ENCODE results near the gene MYADML2. TPM values are rescaled to one million over a fixed set of nuclear protein-coding genes. Genes with fewer than 3 reads are reported as not detected.

Gene MYADML2
- total RNA-seq, 2 donors from 2014 or later = 0.27 TPM; not detected in 1

DNA sequence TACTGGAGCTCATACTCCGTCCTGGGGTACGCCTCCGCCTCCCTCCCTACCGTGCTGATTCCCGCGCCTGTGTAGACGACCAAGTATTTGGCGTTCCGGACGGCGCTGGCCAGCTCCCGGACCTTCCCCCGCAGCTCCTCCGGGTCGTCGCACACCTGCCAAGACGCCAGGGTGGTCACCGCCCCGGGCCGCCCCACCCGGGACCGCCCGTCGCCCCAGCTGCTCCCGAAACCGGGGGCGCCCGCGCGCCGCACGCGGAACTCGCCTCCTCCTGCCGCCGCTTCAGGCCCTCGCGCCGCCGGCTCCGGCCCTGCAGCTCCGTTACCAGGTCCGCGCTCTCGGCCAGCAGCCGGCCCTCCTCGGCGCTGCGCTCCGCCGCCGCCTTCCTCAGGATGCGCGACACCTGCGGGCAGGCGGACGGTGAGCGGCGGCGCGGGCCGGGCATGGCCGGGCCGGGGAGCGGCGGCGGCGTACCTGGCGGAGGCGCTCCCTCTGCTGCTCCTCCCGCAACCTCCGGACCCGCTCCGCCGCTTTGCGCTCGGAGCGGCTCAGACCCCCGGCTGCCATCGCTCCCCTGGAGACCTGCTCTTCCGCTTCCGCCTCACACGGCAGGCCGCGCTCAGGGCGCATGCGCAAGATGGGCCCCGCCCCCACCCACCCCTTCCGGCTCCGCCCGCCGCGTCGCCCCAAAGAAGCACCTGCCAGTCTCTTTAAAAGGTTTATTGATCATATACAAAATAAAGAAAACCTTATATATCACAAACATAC, 29.3 kb downstream of the MYADML2 start, which contains the start of gene SIRT7:
Gene SIRT7 (minus strand): TSS at position 612 of the 768 bp plus-strand sequence. CDS start 45 bp downstream, at position 567.
- Histone ChIP-seq H3K27ac (peak within 1 kb of the TSS; percentile 88), H3K27me3 (no peaks in the 10 kb centered on the region), H3K4me1 (peaks cover 20% of the 10 kb centered on the region), H3K9ac (ENCODE audit: low read depth in 2 of 2, low read length in 2 of 2) (peak within 1 kb of the TSS; percentile 79 to 90), H3K9me3 (no peaks in the 10 kb centered on the region), H3K4me3 (peak within 1 kb of the TSS; percentile 86), H3K36me3 (peaks cover 13% of the 10 kb centered on the region)
- intact Hi-C loops (cut with DNase I) = no loop called here
- DNase-seq = peak; percentile 79
- TF ChIP-seq, protein P1, sequence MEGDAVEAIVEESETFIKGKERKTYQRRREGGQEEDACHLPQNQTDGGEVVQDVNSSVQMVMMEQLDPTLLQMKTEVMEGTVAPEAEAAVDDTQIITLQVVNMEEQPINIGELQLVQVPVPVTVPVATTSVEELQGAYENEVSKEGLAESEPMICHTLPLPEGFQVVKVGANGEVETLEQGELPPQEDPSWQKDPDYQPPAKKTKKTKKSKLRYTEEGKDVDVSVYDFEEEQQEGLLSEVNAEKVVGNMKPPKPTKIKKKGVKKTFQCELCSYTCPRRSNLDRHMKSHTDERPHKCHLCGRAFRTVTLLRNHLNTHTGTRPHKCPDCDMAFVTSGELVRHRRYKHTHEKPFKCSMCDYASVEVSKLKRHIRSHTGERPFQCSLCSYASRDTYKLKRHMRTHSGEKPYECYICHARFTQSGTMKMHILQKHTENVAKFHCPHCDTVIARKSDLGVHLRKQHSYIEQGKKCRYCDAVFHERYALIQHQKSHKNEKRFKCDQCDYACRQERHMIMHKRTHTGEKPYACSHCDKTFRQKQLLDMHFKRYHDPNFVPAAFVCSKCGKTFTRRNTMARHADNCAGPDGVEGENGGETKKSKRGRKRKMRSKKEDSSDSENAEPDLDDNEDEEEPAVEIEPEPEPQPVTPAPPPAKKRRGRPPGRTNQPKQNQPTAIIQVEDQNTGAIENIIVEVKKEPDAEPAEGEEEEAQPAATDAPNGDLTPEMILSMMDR (IDR thresholded peaks at IDR 0.05) = no peak

DNA sequence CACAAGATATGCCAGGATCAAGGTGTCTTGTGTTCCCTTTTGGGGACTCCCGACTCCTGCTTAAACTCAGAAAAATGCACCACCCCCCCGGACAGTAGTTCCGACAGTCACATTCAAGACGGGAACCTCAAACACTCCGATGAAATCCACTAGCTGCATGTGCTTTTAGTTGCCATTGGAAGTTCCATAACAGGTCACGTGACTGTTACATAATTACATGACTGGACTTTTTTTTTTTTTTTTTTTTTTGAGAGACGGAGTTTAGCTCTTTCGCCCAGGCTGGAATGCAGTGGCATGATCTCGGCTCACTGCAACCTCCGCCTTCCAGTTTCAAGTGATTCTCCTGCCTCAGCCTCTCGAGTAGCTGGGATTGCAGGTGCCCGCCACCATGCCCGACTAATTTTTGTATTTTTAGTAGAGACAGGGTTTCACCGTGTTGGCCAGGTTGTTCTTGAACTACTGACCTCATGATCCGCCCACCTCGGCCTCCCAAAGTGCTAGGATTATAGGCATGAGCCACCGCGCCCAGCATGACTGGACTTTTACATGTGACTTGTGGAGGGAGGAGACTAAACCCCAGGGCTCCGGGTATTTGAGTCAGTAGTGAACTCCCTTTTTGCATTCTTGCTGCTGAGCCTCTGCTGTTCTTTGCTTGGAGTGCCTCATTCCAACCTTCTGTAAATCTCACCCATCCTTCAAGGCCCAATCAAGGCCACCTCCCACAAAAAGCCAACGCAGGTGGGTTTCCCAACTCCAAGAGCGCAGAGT, 30.6 kb downstream of the MYADML2 start:
- intact Hi-C loops (cut with DNase I) = no loop called here
- Histone ChIP-seq H3K36me3 (peaks cover 13% of the 10 kb centered on the region), H3K27me3 (no peaks in the 10 kb centered on the region), H3K9ac (ENCODE audit: low read depth in 2 of 2, low read length in 2 of 2) (peak overlapping the region; percentile 79 to 90), H3K4me1 (peaks cover 20% of the 10 kb centered on the region), H3K27ac (peak overlapping the region; percentile 57), H3K9me3 (no peaks in the 10 kb centered on the region), H3K4me3 (peak overlapping the region; percentile 86)
- TF ChIP-seq, protein P1 (IDR thresholded peaks at IDR 0.05) = no peak
- peak; percentile 75 for DNase-seq

GRCh38 chr17:81915331-81915730, 31.7 kb downstream of the MYADML2 start:
- H3K4me1 ChIP-seq = peaks cover 20% of the 10 kb centered on the region
- H3K4me3 ChIP-seq = no peak overlapping the region
- no peak for DNase-seq
- H3K9me3 ChIP-seq = no peaks in the 10 kb centered on the region
- intact Hi-C loops (cut with DNase I) = no loop called here
- H3K27ac ChIP-seq = no peak overlapping the region
- TF ChIP-seq, protein P1 (IDR thresholded peaks at IDR 0.05) = no peak
- no peak overlapping the region for H3K9ac ChIP-seq (ENCODE audit: low read depth in 2 of 2, low read length in 2 of 2)
- peaks cover 13% of the 10 kb centered on the region for H3K36me3 ChIP-seq
- H3K27me3 ChIP-seq = no peaks in the 10 kb centered on the region

- Histone ChIP-seq H3K27me3 (no peaks in the 10 kb centered on the region), H3K4me3 (no peak overlapping the region), H3K36me3 (peaks cover 13% of the 10 kb centered on the region), H3K9ac (ENCODE audit: low read depth in 2 of 2, low read length in 2 of 2) (no peak overlapping the region), H3K27ac (no peak overlapping the region), H3K9me3 (no peaks in the 10 kb centered on the region), H3K4me1 (peaks cover 13% of the 10 kb centered on the region)
- intact Hi-C loops (cut with DNase I) = no loop called here
- TF ChIP-seq, protein P1 (IDR thresholded peaks at IDR 0.05) = no peak
- DNase-seq = no peak
Measured at GRCh38 chr17:81914103-81914850, 32.8 kb downstream of the MYADML2 start.
